Measurements from ENCODE around the gene SOHLH2. TPM values are rescaled to one million over a fixed set of nuclear protein-coding genes. Genes with fewer than 3 reads are reported as not detected.

The SOHLH2 gene, protein sequence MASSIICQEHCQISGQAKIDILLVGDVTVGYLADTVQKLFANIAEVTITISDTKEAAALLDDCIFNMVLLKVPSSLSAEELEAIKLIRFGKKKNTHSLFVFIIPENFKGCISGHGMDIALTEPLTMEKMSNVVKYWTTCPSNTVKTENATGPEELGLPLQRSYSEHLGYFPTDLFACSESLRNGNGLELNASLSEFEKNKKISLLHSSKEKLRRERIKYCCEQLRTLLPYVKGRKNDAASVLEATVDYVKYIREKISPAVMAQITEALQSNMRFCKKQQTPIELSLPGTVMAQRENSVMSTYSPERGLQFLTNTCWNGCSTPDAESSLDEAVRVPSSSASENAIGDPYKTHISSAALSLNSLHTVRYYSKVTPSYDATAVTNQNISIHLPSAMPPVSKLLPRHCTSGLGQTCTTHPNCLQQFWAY
- total RNA-seq: 1 to 10 TPM in 1 of 4 donors, under 1 TPM in 3; 0.17 to 1.4 (median 0.20) TPM
- polyA plus RNA-seq: under 1 TPM in 2 of 3 donors, not detected in 1; 0.22 to 0.29 TPM
- long read RNA-seq, donor 1: 0 reads
- long read RNA-seq, donor 2: 0 reads

- ATAC-seq: no peak
- no peak for DNase-seq
- Histone ChIP-seq H3K4me3 (no peak within 1 kb of the TSS), H3K27me3 (ENCODE audit: insufficient read depth in 3 of 3, low read length in 2 of 3) (no peaks in the 10 kb centered on the region), H3K9me3 (no peaks in the 10 kb centered on the region), H3K27ac (no peak within 1 kb of the TSS), H3K4me1 (no peaks in the 10 kb centered on the region), H3K36me3 (ENCODE audit: insufficient read depth in 1 of 2, low read depth in 1 of 2) (no peaks in the 10 kb centered on the region)
- 95 to 96% (median 95%) methylated on average over 52 to 53 of the region's 53 CpGs for WGBS, 3 donors
- intact Hi-C loops (cut with DNase I): no loop called here
- no peak for TF ChIP-seq CTCF (IDR thresholded peaks at IDR 0.05)
Measured at GRCh38 chr13:36214163-36214921, at the start of gene SOHLH2. Gene SOHLH2 (minus strand): TSS chr13:36214556. CDS start chr13:36214526, 30 bp downstream.

GRCh38 chr13:36261976-36262375, 47.6 kb upstream of the SOHLH2 start:
- no peak overlapping the region for H3K27ac ChIP-seq
- no peaks in the 10 kb centered on the region for H3K27me3 ChIP-seq (ENCODE audit: insufficient read depth in 3 of 3, low read length in 2 of 3)
- no peak overlapping the region for H3K4me3 ChIP-seq
- DNase-seq (no peak), ATAC-seq (peak in 2 of 4 donors; percentile 39 to 45)
- no peaks in the 10 kb centered on the region for H3K9me3 ChIP-seq
- intact Hi-C loops (cut with DNase I): no loop called here
- H3K4me1 ChIP-seq: no peaks in the 10 kb centered on the region
- no peaks in the 10 kb centered on the region for H3K36me3 ChIP-seq (ENCODE audit: insufficient read depth in 1 of 2, low read depth in 1 of 2)
- TF ChIP-seq CTCF (IDR thresholded peaks at IDR 0.05): no peak

DNA sequence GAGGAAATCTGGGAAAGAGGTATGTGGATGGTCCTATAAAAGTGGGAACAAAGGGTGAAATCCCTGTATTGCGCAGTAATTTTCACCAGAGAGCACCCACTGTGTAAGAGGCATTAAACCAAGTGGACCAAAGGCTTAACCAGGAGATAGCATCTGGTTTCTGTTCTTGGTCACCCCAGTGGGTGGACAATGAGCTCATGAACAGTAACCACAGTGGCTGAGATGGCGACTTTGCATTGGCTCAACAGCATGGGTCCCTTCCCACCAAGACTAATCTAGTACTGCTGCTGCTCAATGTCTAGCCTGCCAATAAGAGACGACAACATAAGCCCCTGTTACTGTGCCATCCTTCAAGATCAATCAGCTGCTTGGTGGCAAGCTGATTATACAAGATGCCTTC, 46.7 kb upstream of the SOHLH2 start:
- 82 to 94% (median 83%) methylated on average over 3 of the region's 3 CpGs for WGBS, 3 donors
- TF ChIP-seq CTCF (IDR thresholded peaks at IDR 0.05): no peak
- no peak overlapping the region for H3K27ac ChIP-seq
- H3K36me3 ChIP-seq (ENCODE audit: insufficient read depth in 1 of 2, low read depth in 1 of 2): no peaks in the 10 kb centered on the region
- intact Hi-C loops (cut with DNase I): no loop called here
- no peak overlapping the region for H3K4me3 ChIP-seq
- ATAC-seq (no peak), DNase-seq (no peak)
- no peaks in the 10 kb centered on the region for H3K27me3 ChIP-seq (ENCODE audit: insufficient read depth in 3 of 3, low read length in 2 of 3)
- H3K4me1 ChIP-seq: no peaks in the 10 kb centered on the region
- H3K9me3 ChIP-seq: no peaks in the 10 kb centered on the region

DNA sequence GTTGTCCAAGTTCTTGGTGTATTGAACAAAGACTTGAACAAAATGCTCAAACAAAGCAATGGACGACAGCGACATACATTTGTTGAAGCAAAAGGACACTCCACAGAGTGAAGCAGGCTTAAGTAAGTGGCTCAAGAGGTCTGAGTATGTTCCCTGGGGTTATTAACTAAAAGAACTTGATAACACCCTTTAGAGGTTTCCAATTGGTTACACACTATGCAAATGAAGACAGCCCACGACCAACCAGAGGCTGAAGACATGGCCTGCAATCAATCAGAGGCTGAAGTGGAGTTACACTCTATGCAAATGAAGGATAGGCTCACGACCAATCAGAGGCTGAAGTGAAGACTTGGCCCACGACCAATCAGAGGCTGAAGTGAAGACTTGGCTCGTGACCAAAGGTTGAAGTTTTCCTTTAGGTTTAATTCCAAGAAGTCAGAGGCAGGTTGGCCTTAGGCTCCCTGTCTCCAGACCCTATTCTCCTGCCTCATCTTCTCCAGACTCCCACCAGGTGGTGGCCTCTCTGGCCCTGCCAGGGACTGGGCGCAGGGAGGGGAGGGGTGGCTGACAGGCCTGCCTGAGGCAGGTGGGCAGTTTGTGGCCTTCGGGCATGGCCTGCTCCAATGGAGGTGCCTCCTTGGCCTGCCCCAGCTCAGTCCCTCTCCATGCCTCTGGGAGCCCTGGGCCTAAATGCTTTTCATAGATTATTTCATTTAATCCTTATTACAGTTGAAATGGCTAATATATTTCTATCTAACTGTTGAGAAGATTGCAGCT, 45.2 kb upstream of the SOHLH2 start:
- no peak for ATAC-seq
- 90 to 94% (median 91%) methylated on average over 8 of the region's 8 CpGs for WGBS, 3 donors
- intact Hi-C loops (cut with DNase I): no loop called here

More for the DNA sequence above, 45.2 kb upstream of the SOHLH2 start:
- no peaks in the 10 kb centered on the region for H3K36me3 ChIP-seq (ENCODE audit: insufficient read depth in 1 of 2, low read depth in 1 of 2)
- no peak for TF ChIP-seq CTCF (IDR thresholded peaks at IDR 0.05)
- H3K27me3 ChIP-seq (ENCODE audit: insufficient read depth in 3 of 3, low read length in 2 of 3): no peaks in the 10 kb centered on the region
- no peaks in the 10 kb centered on the region for H3K4me1 ChIP-seq
- no peak for DNase-seq
- H3K4me3 ChIP-seq: no peak overlapping the region
- no peak overlapping the region for H3K27ac ChIP-seq
- no peaks in the 10 kb centered on the region for H3K9me3 ChIP-seq
